Endothelial cell of umbilical vein (primary cell): ENCODE measurements around the gene CERS6.

Experiments
- EZH2 ChIP-seq: IDR thresholded peaks from 2 replicates; pipeline ENCODE4 v1.6.1; 2012; ENCODE audit warnings: borderline replicate concordance, low read depth, mild to moderate bottlenecking, moderate library complexity, low read length, inconsistent platforms; ENCODE audit not compliant: severe bottlenecking
- FOS ChIP-seq: IDR thresholded peaks from 2 replicates; pipeline ENCODE4 v1.6.1; 2011; ENCODE audit warnings: mild to moderate bottlenecking, low read length, moderate library complexity, borderline replicate concordance; ENCODE audit not compliant: insufficient read depth
- TF ChIP-seq, protein P1 (sequence below), 2 donors: IDR thresholded peaks; 1 replicate in 1 of 2; 2 replicates in 1 of 2; pipeline ENCODE4 v1.5.1; 2011; ENCODE audit warnings: low read length in 2 of 2, mild to moderate bottlenecking in 2 of 2, moderate library complexity in 2 of 2, control low read depth in 1 of 2, inconsistent platforms in 1 of 2, low read depth in 1 of 2; ENCODE audit not compliant: insufficient read depth in 1 of 2; ENCODE audit errors: extremely low read depth in 1 of 2
- TF ChIP-seq, protein P2 (sequence below): IDR thresholded peaks from 2 replicates; pipeline ENCODE4 v1.6.1; 2011; ENCODE audit not compliant: insufficient read depth, insufficient read length

DNA sequence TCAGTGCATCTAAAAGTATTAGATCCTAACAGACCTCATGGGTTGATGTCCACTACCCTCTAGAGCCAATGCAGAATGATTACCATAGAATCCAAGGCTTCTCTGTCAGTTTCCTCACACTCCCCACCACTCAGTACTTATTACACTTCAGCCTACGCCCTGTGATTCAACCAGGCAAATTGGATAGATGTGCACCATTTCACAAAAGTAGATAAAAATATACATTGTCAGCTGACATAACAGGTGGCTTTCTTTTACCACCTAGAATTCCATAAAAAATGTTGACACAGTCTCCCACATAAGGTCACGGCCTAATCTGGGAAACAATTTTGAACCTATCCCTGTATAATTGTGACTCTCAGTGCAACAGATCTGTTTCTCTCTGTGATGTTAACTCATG lies 144.9 kb downstream of the CERS6 start:
- TF ChIP-seq EZH2 = no peak
- TF ChIP-seq, protein P1, sequence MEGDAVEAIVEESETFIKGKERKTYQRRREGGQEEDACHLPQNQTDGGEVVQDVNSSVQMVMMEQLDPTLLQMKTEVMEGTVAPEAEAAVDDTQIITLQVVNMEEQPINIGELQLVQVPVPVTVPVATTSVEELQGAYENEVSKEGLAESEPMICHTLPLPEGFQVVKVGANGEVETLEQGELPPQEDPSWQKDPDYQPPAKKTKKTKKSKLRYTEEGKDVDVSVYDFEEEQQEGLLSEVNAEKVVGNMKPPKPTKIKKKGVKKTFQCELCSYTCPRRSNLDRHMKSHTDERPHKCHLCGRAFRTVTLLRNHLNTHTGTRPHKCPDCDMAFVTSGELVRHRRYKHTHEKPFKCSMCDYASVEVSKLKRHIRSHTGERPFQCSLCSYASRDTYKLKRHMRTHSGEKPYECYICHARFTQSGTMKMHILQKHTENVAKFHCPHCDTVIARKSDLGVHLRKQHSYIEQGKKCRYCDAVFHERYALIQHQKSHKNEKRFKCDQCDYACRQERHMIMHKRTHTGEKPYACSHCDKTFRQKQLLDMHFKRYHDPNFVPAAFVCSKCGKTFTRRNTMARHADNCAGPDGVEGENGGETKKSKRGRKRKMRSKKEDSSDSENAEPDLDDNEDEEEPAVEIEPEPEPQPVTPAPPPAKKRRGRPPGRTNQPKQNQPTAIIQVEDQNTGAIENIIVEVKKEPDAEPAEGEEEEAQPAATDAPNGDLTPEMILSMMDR (IDR thresholded peaks at IDR 0.05; ENCODE audit: extremely low read depth in 1 of 2, insufficient read depth in 1 of 2, low read depth in 1 of 2, low read length in 2 of 2) = no peak
- TF ChIP-seq, protein P2, sequence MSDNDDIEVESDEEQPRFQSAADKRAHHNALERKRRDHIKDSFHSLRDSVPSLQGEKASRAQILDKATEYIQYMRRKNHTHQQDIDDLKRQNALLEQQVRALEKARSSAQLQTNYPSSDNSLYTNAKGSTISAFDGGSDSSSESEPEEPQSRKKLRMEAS = no peak
- no peak for TF ChIP-seq FOS
